GM12878 (cell line): Measurements from ENCODE around the gene HPGD. TPM values are rescaled to one million over a fixed set of nuclear protein-coding genes. Genes with fewer than 3 reads are reported as not detected.
A peak's percentile ranks its signal among the peaks of the same experiment; 100 is the strongest.

Experiments used
- ATF7 ChIP-seq: fragments of 450-650 bp; IDR thresholded peaks from 2 replicates; pipeline ENCODE4 v1.6.1; 2016; ENCODE audit warnings: low read depth, mild to moderate bottlenecking
- DPF2 ChIP-seq: fragments of 450-650 bp; IDR thresholded peaks from 2 replicates; pipeline ENCODE4 v1.6.1; 2017; ENCODE audit warnings: mild to moderate bottlenecking
- EZH2 ChIP-seq: IDR thresholded peaks from 2 replicates; pipeline ENCODE4 v1.6.1; 2012; ENCODE audit warnings: low read depth, mild to moderate bottlenecking, control low read depth, inconsistent platforms, low read length, borderline replicate concordance; ENCODE audit not compliant: control insufficient read depth
- GATAD2B ChIP-seq: fragments of 450-650 bp; conservative IDR thresholded peaks from 2 replicates; pipeline ENCODE4 v1.6.1; 2017; ENCODE audit warnings: low read depth, mild to moderate bottlenecking, moderate library complexity
- HSF1 ChIP-seq: fragments of 150-350 bp; IDR thresholded peaks from 2 replicates; pipeline ENCODE4 v1.6.1; 2014; ENCODE audit warnings: mild to moderate bottlenecking, low read depth, low read length
- KLF5 ChIP-seq: fragments of 450-650 bp; IDR thresholded peaks from 2 replicates; pipeline ENCODE4 v1.6.1; 2014; ENCODE audit warnings: mild to moderate bottlenecking; ENCODE audit not compliant: partially characterized antibody
- NFYA ChIP-seq: IDR thresholded peaks from 2 replicates; pipeline ENCODE4 v1.6.1; 2011; ENCODE audit warnings: low read depth, mild to moderate bottlenecking, low read length, improper control_type of control experiment, borderline replicate concordance
- NR2C2 ChIP-seq: IDR thresholded peaks from 2 replicates; pipeline ENCODE4 v1.6.1; 2011; ENCODE audit warnings: borderline replicate concordance, low read depth; ENCODE audit not compliant: control insufficient read depth, insufficient read length
- PBX3 ChIP-seq: IDR thresholded peaks from 2 replicates; pipeline ENCODE4 v1.6.1; 2011; ENCODE audit warnings: mild to moderate bottlenecking, low read depth, low read length, moderate library complexity; ENCODE audit not compliant: insufficient replicate concordance
- RELB ChIP-seq: fragments of 450-650 bp; IDR thresholded peaks from 2 replicates; pipeline ENCODE4 v1.6.1; 2017; ENCODE audit warnings: low read depth, mild to moderate bottlenecking, moderate library complexity
- TCF12 ChIP-seq: IDR thresholded peaks from 2 replicates; pipeline ENCODE4 v1.6.1; 2011; ENCODE audit warnings: low read depth, mild to moderate bottlenecking, low read length
- TCF7 ChIP-seq: IDR thresholded peaks from 2 replicates; pipeline ENCODE4 v1.6.1; 2014; ENCODE audit warnings: antibody characterized with exemption, borderline replicate concordance
- ZBTB40 ChIP-seq: fragments of 450-650 bp; IDR thresholded peaks from 2 replicates; pipeline ENCODE4 v1.6.1; 2016; ENCODE audit warnings: mild to moderate bottlenecking, moderate library complexity, borderline replicate concordance
- polyA plus RNA-seq, 11 experiments: library from polyadenylated mRNA; depleted of rRNA in 4 of 11; unstranded in 6 of 11; stranded (reverse) in 5 of 11; fragments of >200 nt; fragmentation: Nextera tagmentation in 4 of 11; fragmentation: Illumina TruSeq in 1 of 11; extraction: Ambion mirVana in 4 of 11; extraction: Trizol in 1 of 11; gene quantifications; 1 replicate in 1 of 11; 2 replicates in 10 of 11; pipeline versions ENCODE4 v1.2.1 to v1.2.3, GENCODE V29; 2011 to 2016; ENCODE audit warnings: inconsistent platforms in 2 of 11, missing spikeins in 2 of 11, low read depth in 1 of 11
- total RNA-seq, 4 experiments: library from RNA; depleted of rRNA in 3 of 4; stranded (reverse); fragments of >200 nt in 3 of 4; fragmentation: Illumina TruSeq in 1 of 4; extraction: Trizol in 1 of 4; gene quantifications; 2 replicates each; pipeline versions ENCODE4 v1.2.1 to v1.2.3, GENCODE V29; 2013 to 2021
- TF ChIP-seq, protein P1 (sequence below): IDR thresholded peaks from 2 replicates; pipeline ENCODE4 v1.6.1; 2012; ENCODE audit warnings: improper control_type of control experiment, low read depth, low read length; ENCODE audit not compliant: insufficient replicate concordance

The HPGD gene
- total and polyA plus RNA-seq, 10 of the 15 experiments (the other 5 are each of a cell fraction or from before 2014, with no cell fraction given), result 0.07 to 0.41 (median 0.24) TPM; not detected in 7

DNA sequence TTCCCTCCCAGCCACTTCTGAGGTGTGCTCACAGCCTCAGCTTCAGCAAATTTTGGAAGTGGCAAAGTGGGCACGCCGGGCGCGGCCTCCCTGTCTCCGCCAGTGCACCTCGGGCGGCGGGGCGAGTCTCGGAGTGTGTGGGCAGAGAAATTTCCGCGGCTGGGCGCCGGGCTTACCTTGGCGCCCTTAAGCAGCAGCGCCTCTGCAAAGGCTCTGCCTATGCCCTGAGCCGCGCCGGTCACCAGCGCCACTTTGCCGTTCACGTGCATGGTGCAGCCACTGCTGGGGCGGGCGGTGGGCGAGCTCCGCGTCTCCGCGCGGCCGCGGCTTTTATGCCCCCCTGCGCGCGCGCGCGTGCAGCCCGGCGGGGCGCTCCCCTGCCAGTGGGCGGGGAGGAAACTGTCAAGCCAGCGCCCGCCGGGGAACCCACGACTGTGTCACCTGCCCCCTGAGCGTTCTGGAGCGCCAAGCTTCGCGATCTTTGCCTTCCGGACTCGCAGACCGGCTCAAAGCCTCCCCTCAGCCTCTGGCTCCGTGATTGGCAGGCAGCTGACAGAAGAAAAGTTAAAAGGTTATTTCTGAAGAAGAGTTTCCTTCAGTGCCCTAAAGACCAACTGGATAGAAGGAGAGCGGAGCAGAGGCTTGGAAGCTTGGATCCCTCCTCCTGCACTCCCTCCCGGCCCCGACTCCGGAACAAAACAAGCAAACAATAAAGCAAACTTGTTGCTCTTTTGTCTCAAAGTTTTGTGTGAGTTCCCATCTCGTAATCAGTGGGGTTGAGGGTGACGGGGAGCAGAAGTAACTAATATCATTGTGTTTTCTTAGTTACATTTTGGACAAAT, at the start of gene HPGD (continued):
- TF ChIP-seq HSF1, result no peak
- TF ChIP-seq RELB, result no peak
- TF ChIP-seq KLF5, result no peak
- TF ChIP-seq TCF12, result no peak
- TF ChIP-seq GATAD2B, result 0 out of 2 replicates have a peak, but pooled peaks have one; percentile 43
- TF ChIP-seq, protein P1, sequence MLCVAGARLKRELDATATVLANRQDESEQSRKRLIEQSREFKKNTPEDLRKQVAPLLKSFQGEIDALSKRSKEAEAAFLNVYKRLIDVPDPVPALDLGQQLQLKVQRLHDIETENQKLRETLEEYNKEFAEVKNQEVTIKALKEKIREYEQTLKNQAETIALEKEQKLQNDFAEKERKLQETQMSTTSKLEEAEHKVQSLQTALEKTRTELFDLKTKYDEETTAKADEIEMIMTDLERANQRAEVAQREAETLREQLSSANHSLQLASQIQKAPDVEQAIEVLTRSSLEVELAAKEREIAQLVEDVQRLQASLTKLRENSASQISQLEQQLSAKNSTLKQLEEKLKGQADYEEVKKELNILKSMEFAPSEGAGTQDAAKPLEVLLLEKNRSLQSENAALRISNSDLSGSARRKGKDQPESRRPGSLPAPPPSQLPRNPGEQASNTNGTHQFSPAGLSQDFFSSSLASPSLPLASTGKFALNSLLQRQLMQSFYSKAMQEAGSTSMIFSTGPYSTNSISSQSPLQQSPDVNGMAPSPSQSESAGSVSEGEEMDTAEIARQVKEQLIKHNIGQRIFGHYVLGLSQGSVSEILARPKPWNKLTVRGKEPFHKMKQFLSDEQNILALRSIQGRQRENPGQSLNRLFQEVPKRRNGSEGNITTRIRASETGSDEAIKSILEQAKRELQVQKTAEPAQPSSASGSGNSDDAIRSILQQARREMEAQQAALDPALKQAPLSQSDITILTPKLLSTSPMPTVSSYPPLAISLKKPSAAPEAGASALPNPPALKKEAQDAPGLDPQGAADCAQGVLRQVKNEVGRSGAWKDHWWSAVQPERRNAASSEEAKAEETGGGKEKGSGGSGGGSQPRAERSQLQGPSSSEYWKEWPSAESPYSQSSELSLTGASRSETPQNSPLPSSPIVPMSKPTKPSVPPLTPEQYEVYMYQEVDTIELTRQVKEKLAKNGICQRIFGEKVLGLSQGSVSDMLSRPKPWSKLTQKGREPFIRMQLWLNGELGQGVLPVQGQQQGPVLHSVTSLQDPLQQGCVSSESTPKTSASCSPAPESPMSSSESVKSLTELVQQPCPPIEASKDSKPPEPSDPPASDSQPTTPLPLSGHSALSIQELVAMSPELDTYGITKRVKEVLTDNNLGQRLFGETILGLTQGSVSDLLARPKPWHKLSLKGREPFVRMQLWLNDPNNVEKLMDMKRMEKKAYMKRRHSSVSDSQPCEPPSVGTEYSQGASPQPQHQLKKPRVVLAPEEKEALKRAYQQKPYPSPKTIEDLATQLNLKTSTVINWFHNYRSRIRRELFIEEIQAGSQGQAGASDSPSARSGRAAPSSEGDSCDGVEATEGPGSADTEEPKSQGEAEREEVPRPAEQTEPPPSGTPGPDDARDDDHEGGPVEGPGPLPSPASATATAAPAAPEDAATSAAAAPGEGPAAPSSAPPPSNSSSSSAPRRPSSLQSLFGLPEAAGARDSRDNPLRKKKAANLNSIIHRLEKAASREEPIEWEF, result no peak
- no peak for TF ChIP-seq ATF7
- TF ChIP-seq NFYA, result no peak
- TF ChIP-seq EZH2, result 0 out of 2 replicates have a peak, but pooled peaks have one; percentile 82
- peak; percentile 47 for TF ChIP-seq PBX3
- no peak for TF ChIP-seq NR2C2
- peak; percentile 44; the same call in 1 of the 2 replicates for TF ChIP-seq DPF2
- TF ChIP-seq ZBTB40, result no peak
- TF ChIP-seq TCF7, result no peak
